Measurements from ENCODE around the gene LGALS7B.
"Not testable (repeated sequence)": the region's sequence is repeated elsewhere in the genome, so short reads cannot be mapped to it uniquely, and the experiment has no call there.

LGALS7B gene

DNA sequence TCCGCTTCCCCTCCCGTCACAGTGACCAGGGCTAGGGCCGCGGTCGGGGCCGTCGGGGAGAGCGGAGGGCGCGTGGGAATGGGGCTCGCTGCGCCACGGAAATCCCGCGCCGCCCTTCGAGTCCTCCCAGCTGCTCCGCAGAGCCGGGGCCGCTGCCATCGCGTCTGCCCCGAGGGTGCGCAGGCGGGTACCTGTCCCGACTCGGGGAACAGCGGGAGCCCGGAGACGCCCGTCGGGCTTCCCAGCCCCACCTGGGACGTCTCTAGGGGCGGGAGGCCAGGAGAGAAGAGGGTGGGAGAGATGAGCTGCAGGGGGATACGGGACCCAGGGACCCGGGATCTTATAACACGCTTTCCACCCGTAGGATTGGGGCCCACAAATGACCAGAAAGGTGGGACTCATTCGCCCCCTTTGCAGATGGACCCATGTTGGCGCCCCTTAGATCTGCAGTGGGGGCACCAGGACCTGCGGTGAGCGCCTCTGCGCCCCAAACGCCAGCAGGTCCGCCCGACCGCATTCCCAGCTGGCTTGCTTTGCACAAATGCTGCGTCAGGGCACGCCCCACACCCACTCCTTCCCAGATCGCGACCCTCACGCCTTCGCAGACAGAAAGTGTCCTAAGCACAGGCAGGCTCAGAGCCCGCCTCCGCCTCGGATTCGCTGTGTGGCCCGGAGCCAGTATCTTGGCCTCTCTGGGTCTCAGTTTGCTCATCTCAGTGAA lies 18.6 kb upstream of the LGALS7B start:
- not testable (repeated sequence) for DNase-seq

- not testable (repeated sequence) for DNase-seq
These were observed 18.1 kb upstream of the LGALS7B start for GRCh38 chr19:38770949-38771275.

DNA sequence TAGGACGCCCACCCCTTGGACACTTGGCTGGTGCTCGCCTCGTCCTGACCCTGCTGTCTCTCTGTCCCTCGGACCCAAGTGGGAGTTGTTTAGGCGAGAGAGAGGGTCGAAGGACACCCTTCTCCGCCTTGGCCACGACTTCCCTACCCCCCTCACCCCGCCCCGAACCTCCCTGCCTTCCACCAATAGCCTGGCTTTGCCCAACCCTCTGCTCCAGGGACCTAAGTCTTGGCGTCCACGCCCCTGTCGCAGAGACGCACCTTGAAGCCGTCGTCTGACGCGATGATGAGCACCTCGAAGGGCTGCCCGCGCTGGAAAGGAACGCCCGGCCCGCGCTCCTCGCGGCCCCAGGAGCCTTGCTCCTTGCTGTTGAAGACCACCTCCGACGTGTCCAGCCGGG lies 17.4 kb upstream of the LGALS7B start:
- not testable (repeated sequence) for DNase-seq

- no peak for DNase-seq
These were observed 15.4 kb upstream of the LGALS7B start, which contains the start of gene LGALS7 for GRCh38 chr19:38773469-38774177. LGALS7 (minus strand) TSS chr19:38773517; CDS start chr19:38773492, 25 bp downstream.

- no peak for DNase-seq
These were observed 14.6 kb upstream of the LGALS7B start for GRCh38 chr19:38774181-38774950.

- DNase-seq = no peak
These were observed 10.3 kb upstream of the LGALS7B start for GRCh38 chr19:38778733-38779132.

- no peak for DNase-seq
These were observed 8.6 kb upstream of the LGALS7B start for GRCh38 chr19:38780443-38780842.

DNA sequence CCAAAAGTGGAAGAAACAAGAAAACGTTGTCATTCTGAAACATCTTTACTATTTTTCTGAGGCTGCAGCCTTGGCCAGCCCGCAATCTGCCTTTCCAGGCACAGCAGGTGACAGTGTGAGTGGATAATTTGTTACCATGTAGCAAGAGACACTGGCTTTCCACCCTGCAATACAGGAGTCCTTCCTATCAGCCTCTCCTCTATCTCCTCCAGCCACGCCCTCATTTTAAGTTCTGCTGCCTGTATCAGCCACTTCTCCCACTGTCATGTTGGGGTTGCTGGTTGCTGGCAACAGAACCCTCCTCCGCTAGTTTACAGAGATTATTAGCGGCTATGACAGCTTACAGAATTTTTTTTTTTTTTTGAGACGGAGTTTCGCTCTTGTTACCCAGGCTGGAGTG lies 7.9 kb upstream of the LGALS7B start:
- no peak for DNase-seq

GRCh38 chr19:38782212-38782611 lies 6.8 kb upstream of the LGALS7B start:
- DNase-seq = not testable (repeated sequence)

DNA sequence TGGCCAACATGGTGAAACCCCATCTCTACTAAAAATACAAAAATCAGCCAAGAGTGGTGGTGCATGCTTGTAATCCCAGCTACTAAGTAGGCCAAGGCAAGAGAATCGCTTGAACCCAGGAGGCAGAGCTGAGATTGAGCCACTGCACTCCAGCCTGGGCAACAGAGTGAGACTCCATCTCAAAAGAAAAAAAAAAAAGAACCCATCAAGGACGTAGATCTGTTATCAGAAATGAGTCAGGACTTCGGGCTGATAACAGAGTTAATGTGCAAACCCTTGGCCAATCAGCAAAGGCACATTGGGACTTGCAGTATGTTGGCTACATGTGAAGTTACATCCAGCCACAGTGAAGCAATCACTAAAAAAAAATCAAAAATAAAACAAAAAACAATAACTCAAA lies 4.8 kb upstream of the LGALS7B start:
- no peak for DNase-seq

- no peak for DNase-seq
These were observed 3.8 kb upstream of the LGALS7B start for GRCh38 chr19:38785187-38785699.

DNA sequence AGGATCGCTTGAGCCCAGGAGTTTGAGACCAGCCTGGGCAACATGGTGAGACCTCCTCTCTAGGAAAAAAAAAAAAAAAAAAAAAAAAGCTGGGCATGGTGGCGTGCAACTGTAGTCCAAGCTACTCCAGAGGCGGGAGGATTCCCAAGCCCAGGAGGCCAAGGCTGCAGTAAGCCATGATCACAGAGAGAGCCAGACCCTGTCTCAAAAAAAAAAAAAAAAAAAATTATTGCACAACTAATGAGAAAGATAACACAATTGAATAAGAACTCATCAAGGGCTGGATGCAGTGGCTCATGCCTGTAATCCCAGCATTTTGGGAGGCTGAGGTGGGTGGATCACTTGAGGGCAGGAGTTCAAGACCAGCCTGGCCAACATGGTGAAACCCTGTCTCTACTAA lies 2.9 kb upstream of the LGALS7B start:
- not testable (repeated sequence) for DNase-seq

DNA sequence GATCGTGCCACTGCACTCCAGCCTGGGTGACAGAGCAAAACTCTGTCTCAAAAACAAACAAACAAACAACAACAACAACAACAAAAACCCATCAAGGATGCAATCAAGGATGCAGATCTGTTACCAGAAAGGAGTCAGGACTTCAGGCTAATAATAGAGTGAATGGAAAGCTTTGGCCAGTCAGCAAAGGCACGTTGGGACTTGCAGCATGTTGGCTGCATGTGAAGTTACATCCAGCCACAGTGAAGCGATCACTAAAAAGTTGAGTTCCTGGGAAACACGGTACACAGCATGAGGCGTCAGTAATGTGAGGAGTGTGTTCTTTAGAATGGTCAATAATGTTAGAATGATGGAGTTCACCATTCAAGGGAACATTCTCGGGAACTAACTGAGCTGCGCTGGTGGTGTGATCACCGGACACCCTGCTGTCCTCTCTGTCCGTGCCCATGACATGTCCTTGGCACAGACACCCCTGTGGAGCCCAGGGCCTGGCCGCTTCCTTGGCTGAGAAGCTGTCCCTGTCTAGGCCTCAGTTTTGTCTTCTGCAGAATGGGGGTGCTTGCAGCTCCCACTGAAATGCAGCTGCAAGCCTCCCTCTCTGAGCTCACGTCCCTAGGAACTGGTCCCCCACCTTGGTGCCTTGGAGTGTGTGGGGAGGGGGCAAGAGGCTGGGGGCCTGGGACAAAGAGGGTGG lies 2.3 kb upstream of the LGALS7B start:
- no peak for DNase-seq

DNA sequence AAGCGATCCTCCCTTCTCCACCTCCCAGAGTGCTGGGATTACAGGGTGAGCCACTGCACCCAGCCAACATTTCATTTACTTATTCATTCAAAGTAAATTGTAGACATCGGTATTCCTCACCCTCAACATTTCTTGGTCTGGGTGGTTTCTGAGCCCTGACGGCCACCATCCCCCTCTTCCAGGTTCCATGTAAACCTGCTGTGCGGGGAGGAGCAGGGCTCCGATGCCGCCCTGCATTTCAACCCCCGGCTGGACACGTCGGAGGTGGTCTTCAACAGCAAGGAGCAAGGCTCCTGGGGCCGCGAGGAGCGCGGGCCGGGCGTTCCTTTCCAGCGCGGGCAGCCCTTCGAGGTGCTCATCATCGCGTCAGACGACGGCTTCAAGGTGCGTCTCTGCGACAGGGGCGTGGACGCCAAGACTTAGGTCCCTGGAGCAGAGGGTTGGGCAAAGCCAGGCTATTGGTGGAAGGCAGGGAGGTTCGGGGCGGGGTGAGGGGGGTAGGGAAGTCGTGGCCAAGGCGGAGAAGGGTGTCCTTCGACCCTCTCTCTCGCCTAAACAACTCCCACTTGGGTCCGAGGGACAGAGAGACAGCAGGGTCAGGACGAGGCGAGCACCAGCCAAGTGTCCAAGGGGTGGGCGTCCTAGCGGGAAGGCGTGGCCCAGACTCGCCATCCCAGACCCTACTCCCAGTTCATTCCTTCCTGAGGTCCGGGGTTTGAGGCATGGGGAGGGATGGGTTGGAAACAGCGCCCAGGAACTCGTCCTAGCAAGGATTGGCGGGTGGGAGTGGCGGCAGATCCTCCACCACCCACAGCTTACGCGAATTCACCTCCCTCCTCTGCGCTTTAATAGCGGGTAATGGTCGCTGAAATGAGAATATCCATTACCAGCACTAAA lies 1.8 kb downstream of the LGALS7B start:
- not testable (repeated sequence) for DNase-seq

GRCh38 chr19:38791451-38792064 lies 2.6 kb downstream of the LGALS7B start:
- not testable (repeated sequence) for DNase-seq

- peak in 1 of 2 donors; percentile 17 for DNase-seq
These were observed 3.5 kb downstream of the LGALS7B start for GRCh38 chr19:38792250-38793111.

DNA sequence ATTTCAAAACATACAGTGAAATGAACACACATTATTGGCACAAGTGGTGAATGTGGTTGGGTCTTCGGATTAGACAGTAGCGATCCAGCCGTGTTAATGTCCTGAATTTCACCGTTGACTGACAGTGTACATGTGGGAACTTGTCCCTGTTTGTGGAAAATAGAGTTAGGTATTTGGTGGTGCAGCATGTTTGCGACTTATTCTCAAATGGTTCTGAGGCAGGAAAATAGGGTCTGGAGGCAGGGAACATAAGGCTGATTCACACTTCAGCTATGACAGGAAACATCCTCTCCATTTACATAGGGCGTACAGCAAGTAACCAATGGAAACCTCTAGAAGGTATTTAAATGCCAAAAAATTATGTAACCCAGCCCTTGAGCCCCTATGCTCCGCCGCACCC lies 4.2 kb downstream of the LGALS7B start:
- DNase-seq = no peak

DNA sequence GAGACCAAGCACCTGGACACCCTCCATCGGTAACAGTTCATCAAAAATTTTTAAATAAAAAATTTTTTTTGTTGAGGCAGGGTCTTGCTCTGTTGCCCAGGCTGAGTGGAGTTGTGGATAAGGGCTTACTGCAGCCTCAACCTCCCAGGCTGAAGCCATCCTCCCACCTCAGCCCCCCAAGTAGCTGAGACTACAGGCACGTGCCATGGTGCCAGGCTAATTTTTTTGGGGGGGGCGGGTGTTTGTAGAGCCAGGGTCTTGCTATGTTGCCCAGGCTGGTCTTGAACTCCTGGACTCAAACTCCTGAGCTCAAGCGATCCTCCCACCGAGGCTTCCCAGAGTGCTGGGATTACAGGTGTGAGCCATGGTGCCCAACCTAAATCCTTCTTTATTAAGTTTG lies 4.7 kb downstream of the LGALS7B start:
- DNase-seq = no peak

- DNase-seq = no peak
These were observed 6.5 kb downstream of the LGALS7B start for GRCh38 chr19:38795549-38795948.

DNA sequence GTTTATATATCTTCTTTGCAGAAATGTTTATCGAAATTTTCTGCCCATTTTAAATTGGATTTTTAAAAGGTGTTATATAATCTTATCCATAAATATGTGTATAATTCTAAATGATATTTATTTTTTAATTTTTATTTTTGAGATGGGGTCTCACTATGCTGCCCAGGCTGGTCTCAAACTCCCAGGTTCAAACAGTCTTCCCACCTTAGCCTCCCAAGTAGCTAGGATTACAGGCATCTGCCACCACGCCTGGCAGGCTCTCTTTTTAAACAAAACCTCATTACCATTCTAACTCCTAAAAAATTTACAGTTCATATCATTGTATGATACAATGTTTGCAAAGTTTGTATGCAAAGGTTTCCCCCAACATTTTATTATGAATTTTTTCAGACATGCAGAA lies 7.2 kb downstream of the LGALS7B start:
- no peak for DNase-seq
